Stimulated activated CD4-positive, alpha-beta T cell treated with anti-CD3 and anti-CD28 coated beads, TNF-alpha, amount 100 ng/mL, for 1 hour (primary cell): ENCODE results near the gene FFAR3.

Experiments used
- DNase-seq, 3 donors: peaks; one replicate each; pipeline ENCODE4 v3.0.0-alpha.2; 2020; ENCODE audit warnings: low read depth in 3 of 3, low spot score in 1 of 3

Gene FFAR3

DNA sequence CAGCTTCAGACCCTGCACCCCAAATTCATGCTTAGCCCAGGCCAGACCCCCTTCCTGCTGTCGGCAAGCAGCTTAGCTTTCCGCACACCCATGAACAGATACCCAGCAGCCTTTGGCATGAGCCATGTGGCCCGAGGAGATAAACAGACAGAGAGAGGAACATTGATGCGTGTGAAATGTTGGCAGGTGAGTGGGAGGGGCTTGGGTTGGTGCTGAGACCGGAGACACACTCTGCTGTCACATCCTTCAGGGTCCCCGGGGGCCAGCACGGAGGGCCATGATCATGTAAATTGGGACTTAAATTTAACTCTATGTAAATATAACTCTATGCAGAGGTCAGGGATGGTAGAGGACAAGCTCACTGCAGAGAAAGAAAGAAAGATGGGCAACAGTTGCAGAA, 27.8 kb upstream of the FFAR3 start:
- DNase-seq = no peak

- no peak for DNase-seq
Observed at GRCh38 chr19:35331551-35332214, 26.6 kb upstream of the FFAR3 start.

GRCh38 chr19:35332817-35333216, 25.4 kb upstream of the FFAR3 start:
- DNase-seq = no peak

DNA sequence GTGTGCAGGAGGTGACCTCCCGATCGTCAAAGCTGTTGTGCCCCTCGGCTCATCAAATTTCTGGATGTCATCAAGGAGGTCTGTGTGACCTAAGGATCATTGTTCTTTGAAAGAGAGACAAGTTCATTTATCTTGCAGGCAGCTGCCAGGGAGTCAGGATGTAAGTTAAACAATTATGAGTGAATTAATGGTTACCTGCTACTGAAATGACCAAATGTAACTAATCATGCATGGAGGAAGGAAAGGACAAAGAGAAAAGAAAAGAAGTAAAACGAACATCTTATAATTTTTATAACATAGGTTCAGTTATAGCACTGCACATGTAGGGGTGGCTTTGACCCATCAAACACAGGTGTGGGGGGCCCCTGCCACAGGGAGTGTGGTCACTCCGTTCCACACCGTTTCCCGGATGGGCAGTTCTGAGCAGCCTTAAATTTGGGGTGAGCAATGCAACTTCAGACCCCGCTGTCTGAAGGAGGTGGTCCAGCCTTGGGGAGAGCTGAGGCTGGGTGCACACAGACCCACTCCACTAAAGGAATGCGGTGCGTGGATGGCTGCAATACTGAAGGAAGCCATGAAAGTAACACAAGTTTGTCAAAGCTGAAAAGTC, 24.0 kb upstream of the FFAR3 start:
- DNase-seq = no peak

DNA sequence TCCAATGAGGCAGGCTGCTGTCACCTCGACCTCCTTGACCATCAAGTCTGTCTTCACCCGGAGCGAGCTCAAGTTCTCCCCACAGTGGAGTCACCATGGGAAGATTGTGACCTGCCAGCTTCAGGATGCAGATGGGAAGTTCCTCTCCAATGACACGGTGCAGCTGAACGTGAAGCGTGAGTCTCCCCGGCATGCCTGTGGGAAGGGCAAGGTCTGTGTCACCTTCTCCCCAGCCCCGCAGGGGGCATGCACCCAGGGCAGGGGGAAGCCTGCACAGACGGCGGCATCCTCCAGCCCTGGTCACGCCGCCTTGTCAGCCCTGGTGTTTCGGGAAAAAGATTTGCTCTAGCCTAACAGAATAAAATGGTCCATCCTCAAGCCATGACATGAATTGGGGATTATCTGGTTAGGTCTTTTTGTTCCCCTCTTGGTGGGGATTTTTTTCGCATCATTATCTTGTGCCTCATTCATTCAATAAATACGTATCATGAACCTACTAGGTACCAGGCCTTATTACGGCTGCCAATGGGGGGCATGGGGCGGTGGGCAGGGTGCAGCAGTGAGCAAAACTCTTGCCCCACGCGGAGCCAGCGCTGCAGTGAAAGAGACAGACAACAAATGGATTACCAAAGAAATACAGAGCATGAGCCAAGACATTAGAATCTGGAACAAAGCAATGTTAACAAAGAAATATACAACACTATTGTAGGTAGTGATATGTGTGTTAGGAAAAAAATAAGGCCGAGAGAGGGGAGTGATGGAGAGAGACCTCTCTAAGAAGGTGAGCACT, 21.9 kb upstream of the FFAR3 start:
- no peak for DNase-seq

GRCh38 chr19:35337097-35337983, 20.9 kb upstream of the FFAR3 start:
- DNase-seq = no peak

DNA sequence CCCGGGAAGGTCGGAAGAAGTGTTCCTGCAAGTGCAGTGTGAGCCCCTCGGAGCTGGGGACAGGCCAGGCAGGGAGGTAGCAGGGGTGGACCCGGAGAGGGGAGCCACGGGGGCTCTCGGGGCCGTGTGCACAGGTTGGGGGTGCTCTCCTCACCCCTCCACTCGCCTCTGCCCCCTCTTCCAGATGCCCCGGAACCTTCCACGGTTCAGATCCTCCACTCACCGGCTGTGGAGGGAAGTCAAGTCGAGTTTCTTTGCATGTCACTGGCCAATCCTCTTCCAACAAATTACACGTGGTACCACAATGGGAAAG, 20.3 kb upstream of the FFAR3 start:
- DNase-seq = no peak

DNA sequence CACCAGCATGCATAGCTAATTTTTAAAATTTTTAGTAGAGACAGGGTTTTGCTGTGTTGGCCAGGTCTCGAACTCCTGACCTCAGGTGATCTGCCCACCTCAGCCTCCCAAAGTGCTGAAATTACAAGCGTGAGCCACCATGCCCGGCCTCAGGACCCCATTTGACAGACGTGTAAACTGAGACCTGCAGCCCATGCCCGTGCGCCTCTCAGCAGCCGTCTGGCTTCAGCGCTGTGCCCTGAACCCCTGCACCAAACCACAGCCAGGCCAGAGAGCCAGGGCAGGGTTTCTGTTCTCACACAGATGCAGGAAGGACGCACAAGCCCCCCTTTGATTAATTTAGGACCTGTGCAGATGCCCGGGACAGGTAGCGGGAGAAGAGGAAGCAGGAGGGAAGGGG, 17.8 kb upstream of the FFAR3 start:
- DNase-seq = no peak

GRCh38 chr19:35341006-35341405, 17.3 kb upstream of the FFAR3 start:
- DNase-seq = no peak

DNA sequence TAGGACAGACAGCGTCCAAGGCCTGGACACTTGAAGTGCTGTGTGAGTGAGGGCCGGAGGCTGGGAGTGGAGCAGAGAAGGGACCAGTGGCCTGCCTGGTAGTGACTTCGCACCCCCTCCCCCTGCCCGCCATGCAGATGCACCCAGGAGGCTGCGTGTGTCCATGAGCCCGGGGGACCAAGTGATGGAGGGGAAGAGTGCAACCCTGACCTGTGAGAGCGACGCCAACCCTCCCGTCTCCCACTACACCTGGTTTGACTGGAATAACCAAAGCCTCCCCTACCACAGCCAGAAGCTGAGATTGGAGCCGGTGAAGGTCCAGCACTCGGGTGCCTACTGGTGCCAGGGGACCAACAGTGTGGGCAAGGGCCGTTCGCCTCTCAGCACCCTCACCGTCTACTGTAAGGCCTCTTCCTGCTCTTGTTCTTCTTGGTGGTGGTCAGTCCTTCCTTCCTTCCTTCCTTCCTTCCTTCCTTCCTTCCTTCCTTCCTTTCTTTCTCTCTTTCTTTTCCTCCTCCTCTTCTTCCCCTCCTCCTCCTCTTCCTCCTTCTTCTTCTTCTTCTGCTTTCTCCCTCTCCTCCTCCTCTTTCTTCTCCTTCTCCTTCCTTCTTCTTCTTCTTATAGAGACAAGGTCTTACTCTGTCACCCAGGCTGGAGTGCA, 16.6 kb upstream of the FFAR3 start:
- DNase-seq = no peak

DNA sequence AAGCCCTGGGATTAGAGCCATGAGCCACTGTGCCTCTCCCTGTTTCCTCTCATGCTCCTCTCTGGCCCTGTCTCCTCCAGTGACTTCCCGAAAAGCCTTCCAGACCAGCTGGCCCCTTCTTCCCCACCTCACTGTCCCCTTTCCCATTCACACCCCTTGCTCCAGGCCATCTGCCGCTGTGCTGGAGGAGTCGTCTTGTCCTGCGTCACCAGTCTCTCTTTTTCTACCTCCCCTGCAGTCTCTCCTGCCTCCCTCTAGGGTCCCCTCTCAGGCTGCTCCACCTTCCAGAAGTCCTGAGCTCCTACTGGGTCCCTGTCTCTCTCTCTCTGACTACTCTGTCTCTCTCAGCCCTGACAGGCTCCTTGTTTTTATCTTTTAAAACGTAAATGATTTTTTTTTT, 15.8 kb upstream of the FFAR3 start:
- no peak for DNase-seq

- no peak for DNase-seq
Observed at GRCh38 chr19:35344511-35345031, 13.7 kb upstream of the FFAR3 start.

DNA sequence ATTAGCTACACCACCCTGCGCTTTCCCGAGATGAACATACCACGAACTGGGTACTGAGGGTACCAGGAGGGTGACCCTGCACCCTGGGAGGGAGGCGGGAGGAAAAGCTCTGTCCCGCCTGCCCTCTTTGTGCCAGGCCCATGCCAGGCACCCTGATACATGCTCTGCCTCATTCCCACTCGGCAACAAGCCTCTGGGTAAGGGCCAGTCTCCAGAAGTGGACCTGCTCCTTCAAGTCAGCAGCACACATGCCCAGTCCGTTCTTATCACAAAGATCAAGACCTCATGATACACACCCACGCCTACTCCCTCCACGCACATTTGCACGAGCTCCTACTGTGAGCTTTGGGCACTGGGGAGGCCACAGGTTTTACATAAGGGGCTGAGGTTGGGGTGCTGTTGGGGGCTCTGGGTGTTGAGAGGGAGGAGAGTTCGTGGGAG, 12.6 kb upstream of the FFAR3 start:
- DNase-seq = no peak

- peak; percentile 45 to 58 (median 50) for DNase-seq
Observed at GRCh38 chr19:35346193-35347052, 11.8 kb upstream of the FFAR3 start.

GRCh38 chr19:35347171-35347929, 10.9 kb upstream of the FFAR3 start, which contains the start of gene FFAR1:
Gene FFAR1 (plus strand): TSS chr19:35347902. CDS start chr19:35351552, 3,650 bp downstream.
- peak in 1 of 3 donors; percentile 16 for DNase-seq

DNA sequence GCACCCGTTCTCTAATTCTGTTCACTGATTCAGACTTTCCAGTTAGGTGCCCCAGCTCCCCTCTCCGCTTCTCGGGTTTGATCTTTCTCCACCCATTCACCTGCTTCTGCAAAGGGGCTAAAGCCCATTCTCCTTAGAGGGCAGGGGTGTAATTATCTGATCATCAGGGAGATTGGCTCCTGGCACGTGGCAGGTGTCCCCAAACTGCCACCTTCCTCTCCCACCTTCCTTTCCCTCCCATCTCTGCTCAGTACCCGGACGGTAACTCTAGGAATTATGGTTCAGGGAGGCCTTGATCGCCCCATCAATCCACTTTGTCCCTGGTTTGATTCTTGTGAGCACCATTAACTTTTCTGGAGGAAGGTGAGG, 10.3 kb upstream of the FFAR3 start:
- DNase-seq = no peak

GRCh38 chr19:35348911-35349611, 9.2 kb upstream of the FFAR3 start:
- no peak for DNase-seq
